CD14-positive monocyte (primary cell): ENCODE data around the gene MYOZ2. TPM values are rescaled to one million over a fixed set of nuclear protein-coding genes. Genes with fewer than 3 reads are reported as not detected.

ENCODE experiments used
- DNase-seq, 3 donors: peaks; one replicate each; pipeline ENCODE4 v3.0.0-alpha.2; 2011 to 2022
- H2AFZ ChIP-seq: 2 replicates; pipeline ENCODE4 v1.6.0; 2012; ENCODE audit warnings: mild to moderate bottlenecking, low read depth, low read length, inconsistent platforms; ENCODE audit not compliant: insufficient read depth, poor library complexity, severe bottlenecking
- H3K27ac ChIP-seq, 2 donors: 1 replicate in 1 of 2; 2 replicates in 1 of 2; pipeline ENCODE4 v1.5.1; 2012 to 2013; ENCODE audit warnings: low read length in 2 of 2, control low read depth in 1 of 2, inconsistent platforms in 1 of 2, low read depth in 1 of 2, mild to moderate bottlenecking in 1 of 2
- H3K27me3 ChIP-seq, 2 donors: one replicate each; pipeline versions ENCODE4 v1.6.0 to v1.6.1; 2011 to 2013; ENCODE audit warnings: low read length in 2 of 2; ENCODE audit not compliant: control insufficient read depth in 2 of 2, insufficient read depth in 2 of 2
- H3K36me3 ChIP-seq, 2 donors: replicated peaks in 1 of 2; 1 replicate in 1 of 2; 2 replicates in 1 of 2; pipeline versions ENCODE4 v1.5.1 to v1.6.1; 2012 to 2013; ENCODE audit warnings: low read length in 2 of 2, control low read depth in 1 of 2, inconsistent platforms in 1 of 2, mild to moderate bottlenecking in 1 of 2; ENCODE audit not compliant: insufficient read depth in 2 of 2, control insufficient read depth in 1 of 2
- H3K4me1 ChIP-seq, 2 donors: 1 replicate in 1 of 2; 2 replicates in 1 of 2; pipeline versions ENCODE4 v1.5.1 to v1.6.1; 2012 to 2013; ENCODE audit warnings: low read length in 2 of 2, control low read depth in 1 of 2, inconsistent platforms in 1 of 2, mild to moderate bottlenecking in 1 of 2, moderate library complexity in 1 of 2; ENCODE audit not compliant: insufficient read depth in 2 of 2, control insufficient read depth in 1 of 2
- H3K4me2 ChIP-seq: replicated peaks from 2 replicates; pipeline ENCODE3; 2012; ENCODE audit warnings: low read length, moderate library complexity, mild to moderate bottlenecking; ENCODE audit not compliant: poor library complexity, severe bottlenecking; ENCODE audit errors: extremely low read depth
- H3K4me3 ChIP-seq, 3 experiments: fragments of 200-600 bp in 1 of 3; sonication (generic) in 1 of 3; replicated peaks in 1 of 3; 1 replicate in 2 of 3; 2 replicates in 1 of 3; pipeline ENCODE4 v1.5.1; 2011 to 2013; ENCODE audit warnings: low read length in 3 of 3, mild to moderate bottlenecking in 3 of 3, control low read depth in 2 of 3, low read depth in 2 of 3, inconsistent platforms in 1 of 3, moderate library complexity in 1 of 3
- H3K79me2 ChIP-seq: 2 replicates; pipeline ENCODE4 v1.6.0; 2012; ENCODE audit warnings: mild to moderate bottlenecking, control low read depth, inconsistent platforms, low read length, moderate library complexity; ENCODE audit not compliant: insufficient read depth
- H3K9ac ChIP-seq: 2 replicates; pipeline ENCODE4 v1.6.0; 2017; ENCODE audit warnings: low read length, mild to moderate bottlenecking; ENCODE audit not compliant: insufficient read depth, poor library complexity, severe bottlenecking
- H3K9me3 ChIP-seq, 2 donors: replicated peaks in 1 of 2; 1 replicate in 1 of 2; 2 replicates in 1 of 2; pipeline versions ENCODE4 v1.5.1 to v1.6.1; 2012 to 2013; ENCODE audit warnings: low read length in 2 of 2, control low read depth in 1 of 2; ENCODE audit not compliant: control insufficient read depth in 1 of 2, insufficient read depth in 1 of 2
- H4K20me1 ChIP-seq: 2 replicates; pipeline ENCODE4 v1.6.0; 2012; ENCODE audit warnings: mild to moderate bottlenecking, low read length, control low read depth, moderate library complexity; ENCODE audit not compliant: insufficient read depth
- H3K27ac Mint-ChIP-seq, 7 donors: one replicate each; pipeline ENCODE4 v1.8.0; 2020; ENCODE audit warnings: mild to moderate bottlenecking in 7 of 7, mixed read lengths in 7 of 7, moderate library complexity in 6 of 7, inconsistent platforms in 2 of 7
- H3K27me3 Mint-ChIP-seq, 3 donors: one replicate each; pipeline ENCODE4 v1.8.0; 2021 to 2022; ENCODE audit warnings: low read depth in 3 of 3, mild to moderate bottlenecking in 3 of 3, mixed read lengths in 3 of 3, moderate library complexity in 3 of 3, inconsistent platforms in 1 of 3
- H3K36me3 Mint-ChIP-seq, 2 donors: one replicate each; pipeline ENCODE4 v1.8.0; 2020; ENCODE audit warnings: mixed read lengths in 2 of 2, inconsistent platforms in 1 of 2, mild to moderate bottlenecking in 1 of 2
- H3K4me1 Mint-ChIP-seq: one replicate; pipeline ENCODE4 v1.8.0; 2020; ENCODE audit warnings: mild to moderate bottlenecking, mixed read lengths
- H3K4me3 Mint-ChIP-seq, 2 donors: one replicate each; pipeline ENCODE4 v1.8.0; 2020; ENCODE audit warnings: mild to moderate bottlenecking in 2 of 2, mixed read lengths in 2 of 2, moderate library complexity in 1 of 2
- H3K9me3 Mint-ChIP-seq, 7 donors: one replicate each; pipeline ENCODE4 v1.8.0; 2020 to 2022; ENCODE audit warnings: mixed read lengths in 7 of 7, mild to moderate bottlenecking in 6 of 7, moderate library complexity in 6 of 7, inconsistent platforms in 2 of 7
- WGBS: methylation state at CpG from one replicate; pipeline ENCODE4 v1.1.5; 2013; ENCODE audit warnings: missing lambda C conversion rate; ENCODE audit not compliant: insufficient coverage; 5-methylcytosine and 5-hydroxymethylcytosine counted together
- intact Hi-C, 2 donors: fragments of 100-400 bp; cut with micrococcal nuclease; formaldehyde crosslinking; loops; one replicate each; pipeline versions ENCODE4 v1.15.0 to v1.15.1; 2023
- polyA plus RNA-seq, 3 donors: library from polyadenylated mRNA; depleted of rRNA in 1 of 3; unstranded in 2 of 3; stranded (reverse) in 1 of 3; fragments of 300-500 nt in 2 of 3; fragments of >200 nt in 1 of 3; fragmentation: Illumina TruSeq in 2 of 3; gene quantifications; 1 replicate in 2 of 3; 2 replicates in 1 of 3; pipeline ENCODE4 v1.2.3, GENCODE V29; 2012 to 2021
- TF ChIP-seq, protein P1 (sequence below): fragments of 200-600 bp; IDR thresholded peaks from one replicate; pipeline ENCODE4 v1.8.0; 2022; ENCODE audit warnings: antibody characterized with exemption, mild to moderate bottlenecking

The MYOZ2 gene
- polyA plus RNA-seq, 3 donors: not detected

DNA sequence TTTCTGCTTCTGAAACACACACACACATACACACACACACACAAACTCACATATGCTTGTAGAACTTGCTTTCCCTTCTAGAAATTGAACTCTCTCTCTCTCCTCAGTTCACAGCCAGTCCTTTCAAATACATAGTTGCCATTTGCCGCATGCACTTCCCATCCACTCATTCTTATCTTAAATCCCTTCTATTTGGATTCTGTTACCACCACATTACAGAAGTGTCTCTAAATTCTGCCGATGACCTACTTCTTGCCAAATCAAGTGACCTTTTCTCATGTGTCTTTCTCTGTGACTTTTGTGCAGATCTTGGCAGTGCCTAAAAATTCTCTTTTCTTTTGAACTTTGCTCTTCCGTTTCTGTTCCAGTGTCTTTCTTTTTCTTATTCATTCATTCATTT lies 7.5 kb upstream of the MYOZ2 start:
- DNase-seq: no peak
- Histone ChIP-seq H2AFZ (no peak overlapping the region), H3K27ac (no peak overlapping the region), H3K4me3 (no peak overlapping the region), H4K20me1 (no peaks in the 10 kb centered on the region), H3K79me2 (no peaks in the 10 kb centered on the region), H3K9me3 (no peaks in the 10 kb centered on the region), H3K4me1 (peaks cover 8 to 13% of the 10 kb centered on the region in 2 donors), H3K27me3 (no peaks in the 10 kb centered on the region), H3K36me3 (no peaks in the 10 kb centered on the region), H3K4me2 (no peak overlapping the region), H3K9ac (no peak overlapping the region)
- Mint-ChIP-seq H3K27ac (no peak overlapping the region), H3K9me3 (peaks cover 0 to 2% (median 0%) of the 10 kb centered on the region in 7 donors), H3K36me3 (no peaks in the 10 kb centered on the region), H3K4me3 (no peak overlapping the region), H3K27me3 (no peaks in the 10 kb centered on the region), H3K4me1 (peaks cover 12% of the 10 kb centered on the region)
- intact Hi-C loops: loop anchor here in 1 of 2 donors (10.0 kb wide), 1 partner anchor 83 kb away; no protein-coding TSS in a partner anchor
- TF ChIP-seq, protein P1, sequence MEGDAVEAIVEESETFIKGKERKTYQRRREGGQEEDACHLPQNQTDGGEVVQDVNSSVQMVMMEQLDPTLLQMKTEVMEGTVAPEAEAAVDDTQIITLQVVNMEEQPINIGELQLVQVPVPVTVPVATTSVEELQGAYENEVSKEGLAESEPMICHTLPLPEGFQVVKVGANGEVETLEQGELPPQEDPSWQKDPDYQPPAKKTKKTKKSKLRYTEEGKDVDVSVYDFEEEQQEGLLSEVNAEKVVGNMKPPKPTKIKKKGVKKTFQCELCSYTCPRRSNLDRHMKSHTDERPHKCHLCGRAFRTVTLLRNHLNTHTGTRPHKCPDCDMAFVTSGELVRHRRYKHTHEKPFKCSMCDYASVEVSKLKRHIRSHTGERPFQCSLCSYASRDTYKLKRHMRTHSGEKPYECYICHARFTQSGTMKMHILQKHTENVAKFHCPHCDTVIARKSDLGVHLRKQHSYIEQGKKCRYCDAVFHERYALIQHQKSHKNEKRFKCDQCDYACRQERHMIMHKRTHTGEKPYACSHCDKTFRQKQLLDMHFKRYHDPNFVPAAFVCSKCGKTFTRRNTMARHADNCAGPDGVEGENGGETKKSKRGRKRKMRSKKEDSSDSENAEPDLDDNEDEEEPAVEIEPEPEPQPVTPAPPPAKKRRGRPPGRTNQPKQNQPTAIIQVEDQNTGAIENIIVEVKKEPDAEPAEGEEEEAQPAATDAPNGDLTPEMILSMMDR: no peak
- 100% methylated on average over 2 of the region's 3 CpGs for WGBS

DNA sequence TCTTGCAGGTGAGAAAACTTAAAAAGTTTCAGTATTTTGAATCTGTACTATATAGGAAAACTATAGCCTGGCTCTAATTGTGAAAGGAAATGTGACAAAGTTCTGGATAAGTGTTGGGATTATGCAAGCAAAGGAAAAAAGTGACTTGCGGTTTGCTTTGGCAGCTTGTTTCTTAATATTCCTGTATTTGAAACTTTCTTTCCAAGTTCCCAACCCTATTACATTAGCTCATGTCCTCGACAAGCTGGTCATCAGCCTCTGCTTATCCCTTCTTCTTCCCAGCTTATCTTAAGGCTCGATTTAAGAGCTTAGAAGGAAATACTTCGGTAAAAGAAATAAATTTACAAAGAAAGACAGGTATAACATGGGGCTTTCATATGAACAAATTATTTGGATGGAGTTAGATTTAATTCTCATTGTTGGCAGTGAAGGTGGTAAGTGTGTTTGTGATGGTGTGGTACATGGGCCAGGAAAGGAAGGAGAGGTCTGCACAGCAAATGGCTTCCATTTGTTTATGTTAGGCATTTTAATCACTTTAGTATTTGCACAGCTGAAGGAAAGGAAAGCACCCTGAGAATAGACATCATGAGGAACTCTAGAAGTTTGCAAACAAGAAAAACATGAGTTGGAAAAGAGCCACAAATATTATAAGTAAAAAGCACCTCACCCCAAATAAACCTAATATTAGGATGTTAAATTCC lies 5.1 kb upstream of the MYOZ2 start:
- no CpG with 5 or more reads among the region's 4 CpGs for WGBS
- Histone ChIP-seq H3K9me3 (no peaks in the 10 kb centered on the region), H3K27ac (no peak overlapping the region), H3K79me2 (no peaks in the 10 kb centered on the region), H3K4me1 (no peaks in the 10 kb centered on the region), H3K9ac (no peak overlapping the region), H3K27me3 (no peaks in the 10 kb centered on the region), H2AFZ (peak overlapping the region; percentile 30), H3K36me3 (no peaks in the 10 kb centered on the region), H3K4me2 (no peak overlapping the region), H4K20me1 (no peaks in the 10 kb centered on the region), H3K4me3 (no peak overlapping the region)
- H3K36me3 Mint-ChIP-seq: no peaks in the 10 kb centered on the region
- H3K4me1 Mint-ChIP-seq: no peaks in the 10 kb centered on the region
- DNase-seq: no peak
- no peak overlapping the region for H3K27ac Mint-ChIP-seq
- H3K9me3 Mint-ChIP-seq: peaks cover 0 to 2% (median 0%) of the 10 kb centered on the region in 7 donors
- intact Hi-C loops: no loop called here
- no peak overlapping the region for H3K4me3 Mint-ChIP-seq
- no peaks in the 10 kb centered on the region for H3K27me3 Mint-ChIP-seq
- TF ChIP-seq, protein P1: no peak
